ENCODE results near the gene DNM2.
A peak's percentile ranks its signal among the peaks of the same experiment; 100 is the strongest.

DNM2 gene

DNA sequence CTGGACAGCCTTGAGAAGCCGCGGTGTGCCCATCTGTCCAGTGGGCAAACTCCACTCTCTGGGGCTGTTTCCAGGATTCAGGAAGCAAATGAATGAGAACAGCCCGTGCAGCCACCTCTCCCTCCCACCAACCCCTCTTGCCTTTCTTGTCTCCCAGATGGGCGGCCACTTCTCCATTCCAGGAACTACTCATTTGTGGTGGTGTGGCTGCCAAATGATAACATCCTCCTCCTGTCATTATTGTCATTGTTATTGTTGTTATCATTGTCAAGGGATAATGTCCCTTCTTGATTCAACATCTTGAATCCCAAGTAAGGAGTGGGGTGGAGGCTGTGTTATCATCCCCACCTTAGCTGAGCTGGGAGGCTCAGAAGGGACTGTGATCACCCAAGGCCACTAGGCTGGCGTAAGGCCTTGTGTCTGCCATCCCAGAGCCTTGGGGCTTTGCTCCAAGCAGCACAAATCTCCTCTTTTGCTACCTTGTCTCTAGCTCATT lies 1.6 kb downstream of the DNM2 start:
- no peak for TF ChIP-seq TAF1 (IDR thresholded peaks at IDR 0.05; ENCODE audit: borderline replicate concordance, insufficient read depth, low read length)
- TF ChIP-seq SIN3A (IDR thresholded peaks at IDR 0.05; ENCODE audit: borderline replicate concordance, insufficient read depth, low read length): peak; percentile 60; the same call in 1 of the 2 replicates

DNA sequence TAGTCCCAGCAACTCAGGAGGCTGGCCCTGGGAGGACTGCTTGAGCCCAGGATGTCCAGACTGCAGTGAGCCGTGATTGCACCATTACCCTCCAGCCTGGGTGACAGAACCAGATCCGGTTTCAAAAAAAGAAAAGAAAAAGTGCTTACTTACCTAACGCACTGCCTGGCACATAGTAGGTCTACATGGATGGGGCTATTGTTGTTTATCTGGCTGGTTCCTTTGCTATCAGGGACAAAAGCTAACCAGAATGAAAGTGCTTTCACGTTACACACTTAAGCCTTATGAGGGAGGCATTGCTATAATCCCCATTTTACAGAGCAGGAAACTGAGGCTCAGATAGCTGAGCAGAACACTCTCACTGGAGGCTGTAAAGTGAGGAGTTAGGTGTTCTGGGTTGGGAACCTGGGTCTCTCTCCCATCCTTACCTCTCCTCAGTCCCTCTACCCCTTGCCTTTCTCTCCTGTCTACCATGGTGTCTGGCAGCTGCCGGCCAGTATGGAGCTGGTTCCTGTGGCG lies 2.8 kb downstream of the DNM2 start:
- TF ChIP-seq FOXP2 (optimal IDR thresholded peaks at IDR 0.05; ENCODE audit: borderline replicate concordance, extremely low read depth, extremely low read length, insufficient read depth): no peak
- no peak for TF ChIP-seq POLR2AphosphoS5 (IDR thresholded peaks at IDR 0.05; ENCODE audit: low read depth, low read length)
- no peak for TF ChIP-seq TAF1 (IDR thresholded peaks at IDR 0.05; ENCODE audit: borderline replicate concordance, insufficient read depth, low read length)
- TF ChIP-seq SIN3A (IDR thresholded peaks at IDR 0.05; ENCODE audit: borderline replicate concordance, insufficient read depth, low read length): no peak
- TF ChIP-seq, protein P1, sequence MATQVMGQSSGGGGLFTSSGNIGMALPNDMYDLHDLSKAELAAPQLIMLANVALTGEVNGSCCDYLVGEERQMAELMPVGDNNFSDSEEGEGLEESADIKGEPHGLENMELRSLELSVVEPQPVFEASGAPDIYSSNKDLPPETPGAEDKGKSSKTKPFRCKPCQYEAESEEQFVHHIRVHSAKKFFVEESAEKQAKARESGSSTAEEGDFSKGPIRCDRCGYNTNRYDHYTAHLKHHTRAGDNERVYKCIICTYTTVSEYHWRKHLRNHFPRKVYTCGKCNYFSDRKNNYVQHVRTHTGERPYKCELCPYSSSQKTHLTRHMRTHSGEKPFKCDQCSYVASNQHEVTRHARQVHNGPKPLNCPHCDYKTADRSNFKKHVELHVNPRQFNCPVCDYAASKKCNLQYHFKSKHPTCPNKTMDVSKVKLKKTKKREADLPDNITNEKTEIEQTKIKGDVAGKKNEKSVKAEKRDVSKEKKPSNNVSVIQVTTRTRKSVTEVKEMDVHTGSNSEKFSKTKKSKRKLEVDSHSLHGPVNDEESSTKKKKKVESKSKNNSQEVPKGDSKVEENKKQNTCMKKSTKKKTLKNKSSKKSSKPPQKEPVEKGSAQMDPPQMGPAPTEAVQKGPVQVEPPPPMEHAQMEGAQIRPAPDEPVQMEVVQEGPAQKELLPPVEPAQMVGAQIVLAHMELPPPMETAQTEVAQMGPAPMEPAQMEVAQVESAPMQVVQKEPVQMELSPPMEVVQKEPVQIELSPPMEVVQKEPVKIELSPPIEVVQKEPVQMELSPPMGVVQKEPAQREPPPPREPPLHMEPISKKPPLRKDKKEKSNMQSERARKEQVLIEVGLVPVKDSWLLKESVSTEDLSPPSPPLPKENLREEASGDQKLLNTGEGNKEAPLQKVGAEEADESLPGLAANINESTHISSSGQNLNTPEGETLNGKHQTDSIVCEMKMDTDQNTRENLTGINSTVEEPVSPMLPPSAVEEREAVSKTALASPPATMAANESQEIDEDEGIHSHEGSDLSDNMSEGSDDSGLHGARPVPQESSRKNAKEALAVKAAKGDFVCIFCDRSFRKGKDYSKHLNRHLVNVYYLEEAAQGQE (IDR thresholded peaks at IDR 0.05; ENCODE audit: insufficient read depth in 1 of 2, low read depth in 2 of 2, low read length in 2 of 2): no peak

DNA sequence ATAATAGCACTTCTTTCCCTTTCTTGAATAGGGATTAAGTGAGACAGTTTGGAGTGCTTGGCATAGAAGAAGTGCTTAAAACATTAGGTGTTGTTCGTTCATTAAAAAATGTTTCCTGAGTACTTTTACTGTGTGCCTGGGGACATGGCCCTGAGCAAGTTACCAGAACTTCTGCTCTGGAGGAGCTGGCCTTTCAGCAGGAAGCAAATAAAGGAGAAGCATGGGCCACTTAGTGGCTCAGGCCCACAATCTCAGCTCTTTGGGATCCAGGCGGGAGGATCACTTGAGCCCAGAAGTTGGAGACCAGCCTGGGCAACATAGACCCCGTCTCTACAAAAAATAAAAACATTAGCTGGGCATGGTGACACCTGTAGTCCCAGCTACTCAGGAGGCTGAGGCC lies 5.7 kb downstream of the DNM2 start:
- TF ChIP-seq FOXP2 (optimal IDR thresholded peaks at IDR 0.05; ENCODE audit: borderline replicate concordance, extremely low read depth, extremely low read length, insufficient read depth): no peak
- TF ChIP-seq SIN3A (IDR thresholded peaks at IDR 0.05; ENCODE audit: borderline replicate concordance, insufficient read depth, low read length): no peak
- TF ChIP-seq POLR2AphosphoS5 (IDR thresholded peaks at IDR 0.05; ENCODE audit: low read depth, low read length): no peak
- TF ChIP-seq, protein P1 (IDR thresholded peaks at IDR 0.05; ENCODE audit: insufficient read depth in 1 of 2, low read depth in 2 of 2, low read length in 2 of 2): no peak
- TF ChIP-seq TAF1 (IDR thresholded peaks at IDR 0.05; ENCODE audit: borderline replicate concordance, insufficient read depth, low read length): no peak

DNA sequence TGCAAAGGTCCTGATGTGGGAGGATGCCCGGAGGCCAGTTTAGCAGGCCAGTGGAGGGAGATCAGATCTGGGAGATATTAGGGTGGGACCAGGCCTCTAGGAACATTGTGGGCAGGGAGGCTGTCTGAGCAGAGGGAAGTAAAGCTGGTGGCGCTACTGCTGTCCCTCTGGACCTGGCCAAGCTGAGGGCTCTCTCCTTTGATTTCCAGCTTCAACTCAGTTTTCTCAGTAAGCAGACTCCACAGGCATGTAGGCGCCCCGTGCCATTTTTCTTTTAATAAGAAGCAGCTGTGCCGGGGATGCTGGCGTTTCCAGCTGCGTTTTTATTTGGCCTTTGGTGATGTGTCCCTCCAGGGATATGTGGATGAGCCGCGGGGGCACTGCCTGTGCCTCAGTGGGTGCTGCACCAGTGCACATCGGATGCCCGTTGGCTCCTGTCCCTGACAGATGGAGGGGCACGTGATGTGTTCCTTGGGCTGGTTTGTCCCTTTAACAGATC lies 6.7 kb downstream of the DNM2 start:
- TF ChIP-seq POLR2AphosphoS5 (IDR thresholded peaks at IDR 0.05; ENCODE audit: low read depth, low read length) (no peak), SIN3A (IDR thresholded peaks at IDR 0.05; ENCODE audit: borderline replicate concordance, insufficient read depth, low read length) (no peak), TAF1 (IDR thresholded peaks at IDR 0.05; ENCODE audit: borderline replicate concordance, insufficient read depth, low read length) (no peak), FOXP2 (optimal IDR thresholded peaks at IDR 0.05; ENCODE audit: borderline replicate concordance, extremely low read depth, extremely low read length, insufficient read depth) (no peak)
- TF ChIP-seq, protein P1 (IDR thresholded peaks at IDR 0.05; ENCODE audit: insufficient read depth in 1 of 2, low read depth in 2 of 2, low read length in 2 of 2): no peak

DNA sequence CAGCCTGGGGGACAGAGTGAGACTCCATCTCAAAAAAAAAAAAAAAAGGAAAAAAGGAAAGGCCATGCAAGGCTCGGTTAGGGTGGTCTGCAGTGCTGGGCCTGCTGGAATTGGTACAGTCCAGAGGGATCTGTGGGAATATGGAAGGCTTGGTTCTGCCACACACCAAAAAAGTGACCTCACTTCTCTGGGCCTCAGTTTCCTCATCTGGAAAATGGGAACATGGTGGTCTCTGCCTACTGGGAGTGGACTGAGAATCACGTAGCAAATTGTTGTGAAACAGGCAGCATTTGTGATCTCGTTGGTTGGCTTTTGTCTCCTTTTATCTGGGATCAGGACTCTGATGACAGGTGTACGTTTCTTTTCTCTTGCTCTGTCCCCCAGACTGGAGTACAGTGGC lies 7.5 kb downstream of the DNM2 start:
- TF ChIP-seq FOXP2 (optimal IDR thresholded peaks at IDR 0.05; ENCODE audit: borderline replicate concordance, extremely low read depth, extremely low read length, insufficient read depth): no peak
- no peak for TF ChIP-seq TAF1 (IDR thresholded peaks at IDR 0.05; ENCODE audit: borderline replicate concordance, insufficient read depth, low read length)
- no peak for TF ChIP-seq POLR2AphosphoS5 (IDR thresholded peaks at IDR 0.05; ENCODE audit: low read depth, low read length)
- TF ChIP-seq SIN3A (IDR thresholded peaks at IDR 0.05; ENCODE audit: borderline replicate concordance, insufficient read depth, low read length): no peak
- TF ChIP-seq, protein P1 (IDR thresholded peaks at IDR 0.05; ENCODE audit: insufficient read depth in 1 of 2, low read depth in 2 of 2, low read length in 2 of 2): no peak
